CD4-positive, alpha-beta T cell treated with Interleukin-17A for 1 hour (primary cell): ENCODE measurements around the gene ST6GALNAC3.
"Not testable (repeated sequence)": the region's sequence is repeated elsewhere in the genome, so short reads cannot be mapped to it uniquely, and the experiment has no call there.

Experiments used
- DNase-seq: peaks from one replicate; pipeline ENCODE4 v3.0.0-alpha.2; 2020

Gene ST6GALNAC3

DNA sequence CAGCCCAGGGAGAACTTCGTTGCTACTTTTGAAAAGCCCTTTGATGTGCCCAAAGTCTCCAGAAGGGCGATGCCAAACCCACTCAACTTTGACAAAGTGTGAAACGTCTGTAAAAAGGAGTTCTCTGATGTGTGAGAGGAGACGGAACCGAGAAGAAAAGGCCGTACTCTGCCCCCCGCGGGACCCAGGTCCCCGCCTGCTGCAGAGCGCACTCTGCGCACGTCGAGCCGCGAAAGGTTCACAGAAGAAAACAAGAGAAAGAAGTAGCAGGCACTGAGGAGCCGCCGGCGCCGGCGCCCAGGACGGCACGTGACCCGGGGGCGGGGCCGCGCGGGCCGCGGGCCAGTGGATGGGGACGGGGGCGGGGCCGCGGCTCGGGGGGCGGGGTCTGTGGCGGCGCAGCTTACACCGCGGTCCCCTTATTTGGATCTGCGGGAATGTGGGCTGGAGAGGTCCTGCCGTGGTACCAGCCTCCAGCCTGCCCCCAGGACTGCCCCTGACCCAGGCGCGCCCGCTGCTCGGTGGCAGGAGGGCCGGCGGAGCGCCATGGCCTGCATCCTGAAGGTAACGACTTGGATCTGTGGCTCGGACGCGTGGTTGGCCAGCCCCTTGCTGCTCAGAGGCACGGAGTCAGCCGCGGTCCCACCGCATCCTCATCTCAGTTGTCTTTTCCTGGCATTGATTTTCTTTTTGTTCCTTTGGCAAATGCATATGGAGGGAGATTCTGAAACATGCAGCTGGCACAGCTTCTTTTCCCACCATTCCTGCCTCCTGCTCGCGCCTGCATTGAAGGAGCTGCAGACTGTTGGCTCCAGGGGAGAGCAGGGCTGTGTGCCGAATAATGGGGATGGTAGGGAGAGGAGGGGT lies at the start of gene ST6GALNAC3:
Gene ST6GALNAC3, plus strand, starts transcription at position 426 of the 867 bp plus-strand sequence.
- DNase-seq = peak; percentile 77

DNA sequence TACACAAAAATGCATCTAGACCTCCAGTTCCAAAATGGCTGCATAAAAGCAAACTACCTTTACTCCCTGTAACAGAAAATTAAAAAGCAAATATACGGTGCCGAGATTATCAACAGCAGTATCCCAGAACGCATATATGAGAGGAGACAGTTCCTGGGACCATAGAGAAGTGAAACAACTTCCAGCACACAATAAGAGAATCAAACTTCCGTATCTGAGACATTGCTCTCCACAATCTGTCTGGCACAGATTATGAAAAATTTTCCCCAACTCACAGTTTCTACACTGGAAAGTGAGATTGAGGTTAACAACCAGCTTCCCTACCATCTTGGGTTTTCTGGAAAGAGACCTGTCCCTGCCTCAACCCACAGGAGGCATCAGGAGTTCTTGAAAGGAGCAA lies 47.2 kb upstream of the ST6GALNAC3 start:
- DNase-seq = no peak

- no peak for DNase-seq
Measured at GRCh38 chr1:76029331-76029730, 45.2 kb upstream of the ST6GALNAC3 start.

DNA sequence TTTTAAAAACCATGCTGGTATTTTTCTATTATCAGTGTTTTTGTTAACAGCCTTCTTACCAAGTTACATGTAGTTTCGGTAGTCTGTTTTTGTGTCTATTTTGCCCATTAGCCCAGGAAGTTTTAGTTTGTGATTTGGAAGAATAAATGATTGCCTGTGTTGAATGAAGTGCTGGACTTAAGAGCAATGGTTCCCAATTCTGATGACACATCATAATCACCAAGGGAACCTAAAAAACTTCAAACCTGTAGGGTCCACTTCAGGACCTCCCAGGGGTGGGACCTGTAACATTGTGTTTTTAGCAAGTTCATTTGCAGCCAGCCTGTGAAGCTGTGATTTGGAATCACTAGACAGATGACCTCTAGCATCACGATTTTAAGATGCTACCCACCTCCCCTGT lies 43.0 kb upstream of the ST6GALNAC3 start:
- no peak for DNase-seq

- no peak for DNase-seq
Measured at GRCh38 chr1:76033800-76034475, 40.6 kb upstream of the ST6GALNAC3 start.

DNA sequence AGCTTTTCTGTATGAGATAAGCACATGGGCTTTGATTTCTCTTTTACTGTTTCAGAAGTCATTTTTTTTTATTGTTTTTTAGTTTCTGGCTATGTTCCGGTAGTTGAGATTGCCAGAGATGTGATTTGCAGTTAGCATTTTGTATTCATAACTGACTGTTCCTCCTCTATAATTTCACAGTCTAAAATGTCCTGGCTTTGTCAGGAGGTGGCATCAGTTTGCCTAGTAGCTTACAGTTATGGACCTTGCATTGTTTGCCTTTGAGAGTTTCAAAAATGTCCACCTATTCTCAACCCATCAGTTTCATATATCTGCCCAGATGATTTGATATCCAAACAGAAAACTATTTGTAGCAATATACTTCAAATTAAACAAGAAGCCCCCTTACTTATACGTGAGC lies 39.5 kb upstream of the ST6GALNAC3 start:
- DNase-seq = no peak

GRCh38 chr1:76037324-76037723 lies 37.2 kb upstream of the ST6GALNAC3 start:
- DNase-seq = no peak

GRCh38 chr1:76038287-76039004 lies 36.1 kb upstream of the ST6GALNAC3 start:
- DNase-seq = no peak

DNA sequence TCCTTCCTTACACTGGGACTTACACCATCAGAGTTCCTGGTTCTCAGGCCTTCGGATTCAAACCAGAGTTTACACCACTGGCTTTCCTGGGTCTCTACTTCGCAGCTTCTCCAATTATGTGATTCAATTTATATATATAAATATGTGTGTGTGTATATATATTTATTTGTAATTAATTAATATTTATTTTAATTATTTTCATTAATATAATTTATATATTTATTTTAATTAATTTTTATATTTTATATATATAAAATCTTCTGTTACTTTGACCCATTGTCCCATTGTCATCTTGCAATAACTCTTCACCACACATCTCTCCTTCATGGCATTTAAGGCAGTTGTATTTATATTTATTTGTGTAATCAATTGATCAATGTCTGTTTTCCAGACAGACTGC lies 28.4 kb upstream of the ST6GALNAC3 start:
- DNase-seq = no peak

- DNase-seq = no peak
Measured at GRCh38 chr1:76048219-76048618, 26.3 kb upstream of the ST6GALNAC3 start.

- no peak for DNase-seq
Measured at GRCh38 chr1:76048926-76049325, 25.6 kb upstream of the ST6GALNAC3 start.

- no peak for DNase-seq
Measured at GRCh38 chr1:76049498-76049897, 25.0 kb upstream of the ST6GALNAC3 start.

DNA sequence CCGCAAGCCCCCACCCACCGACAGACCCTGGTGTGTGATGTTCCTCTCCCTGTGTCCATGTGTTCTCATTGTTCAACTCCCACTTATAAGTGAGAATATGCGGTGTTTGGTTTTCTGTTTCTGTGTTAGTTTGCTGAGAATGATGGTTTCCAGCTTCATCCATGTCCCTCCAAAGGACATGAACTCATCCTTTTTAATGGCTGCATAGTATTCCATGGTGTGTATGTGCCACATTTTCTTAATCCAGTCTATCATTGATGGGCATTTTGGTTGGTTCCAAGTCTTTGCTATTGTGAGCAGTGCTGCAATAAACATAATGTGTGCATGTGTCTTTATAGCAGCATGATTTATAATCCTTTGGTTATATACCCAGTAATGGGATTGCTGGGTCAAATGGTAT lies 24.5 kb upstream of the ST6GALNAC3 start:
- not testable (repeated sequence) for DNase-seq

GRCh38 chr1:76053021-76053420 lies 21.5 kb upstream of the ST6GALNAC3 start:
- DNase-seq = no peak

DNA sequence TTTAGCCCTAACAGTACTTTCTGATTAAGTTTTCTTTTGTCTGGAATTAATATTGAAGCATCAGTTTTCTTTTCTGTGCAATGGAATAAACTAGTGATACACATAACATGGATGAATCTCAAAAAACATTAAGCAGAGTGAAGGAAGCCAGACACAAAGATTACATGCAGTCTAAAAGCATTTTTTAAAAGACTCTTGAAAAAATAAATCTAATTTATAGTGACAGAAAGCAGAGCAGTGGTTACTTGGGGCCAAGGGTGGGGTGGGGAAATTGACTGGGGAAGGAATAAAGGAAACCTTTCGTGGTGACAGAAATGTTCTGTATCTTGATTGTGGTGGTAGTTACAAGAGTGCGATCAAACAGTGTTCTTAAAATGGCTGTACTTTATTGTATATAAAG lies 20.2 kb upstream of the ST6GALNAC3 start:
- DNase-seq = no peak

GRCh38 chr1:76055987-76056386 lies 18.6 kb upstream of the ST6GALNAC3 start:
- DNase-seq = no peak

DNA sequence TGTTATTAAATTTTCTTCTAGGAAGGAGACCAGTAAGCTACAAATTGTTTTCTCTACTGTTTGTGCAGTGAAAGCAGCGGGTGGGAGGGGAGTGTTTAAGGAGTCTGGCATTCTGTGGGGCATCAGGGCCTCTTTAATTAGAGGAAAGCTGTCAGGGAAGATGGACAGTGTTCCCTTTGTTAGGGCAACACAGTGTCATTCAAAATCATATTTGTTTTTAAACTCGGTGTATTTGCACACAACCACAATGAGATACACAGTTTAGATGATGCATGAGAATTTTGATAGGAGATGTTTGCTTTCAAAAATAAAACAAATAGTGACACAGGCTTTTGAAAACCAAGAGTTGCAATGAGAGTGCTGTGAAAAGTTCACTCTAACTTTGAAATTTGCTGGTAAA lies 15.1 kb upstream of the ST6GALNAC3 start:
- no peak for DNase-seq

- no peak for DNase-seq
Measured at GRCh38 chr1:76065270-76065669, 9.3 kb upstream of the ST6GALNAC3 start.

GRCh38 chr1:76066394-76066793 lies 8.2 kb upstream of the ST6GALNAC3 start:
- DNase-seq = no peak

DNA sequence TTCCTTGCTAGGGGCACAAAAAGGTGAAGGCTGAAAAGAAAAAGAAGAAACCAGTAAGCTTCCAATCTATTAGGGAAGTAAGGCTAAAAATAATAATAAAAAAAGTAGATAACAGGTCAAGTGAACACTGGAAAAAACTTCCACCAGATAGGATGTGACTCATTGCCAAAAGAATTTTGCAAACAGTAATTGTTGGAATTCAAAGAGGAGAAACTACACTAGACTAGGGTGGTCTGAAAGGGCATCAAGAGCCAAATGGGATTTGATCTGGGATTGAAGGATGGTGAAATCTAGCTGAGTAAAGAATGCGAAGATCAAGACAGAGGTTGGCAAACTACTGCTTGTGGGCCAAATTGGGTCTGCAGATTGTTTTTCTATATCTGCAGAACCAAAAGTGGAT lies 6.0 kb upstream of the ST6GALNAC3 start:
- no peak for DNase-seq

DNA sequence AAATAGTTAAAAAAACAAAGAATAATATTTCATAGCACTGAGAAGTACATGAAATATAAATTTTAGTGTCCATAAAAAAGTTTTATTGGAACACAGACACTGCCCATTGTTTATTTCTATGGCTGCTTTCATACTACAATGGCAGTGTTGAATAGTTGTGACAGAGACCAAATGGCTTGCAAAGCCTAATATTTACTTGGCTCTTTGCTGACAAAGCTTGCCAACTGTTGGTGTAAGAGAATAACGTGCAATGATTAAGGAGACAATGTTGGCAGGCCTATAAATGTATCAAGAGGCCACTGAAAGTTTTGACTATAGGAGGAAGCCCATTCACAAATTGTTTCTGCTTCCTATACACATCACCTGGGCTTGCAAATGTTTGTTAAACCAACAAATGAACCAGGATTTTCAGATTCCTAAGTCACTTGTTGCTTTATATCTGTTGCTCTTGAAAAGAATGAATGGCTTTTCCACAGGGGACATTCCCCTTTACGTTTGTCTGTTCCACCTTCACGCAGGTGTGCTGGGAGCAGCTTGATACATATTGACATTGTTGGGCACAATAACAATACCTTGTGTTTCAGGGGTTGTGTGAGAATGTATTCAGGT lies 5.5 kb upstream of the ST6GALNAC3 start:
- no peak for DNase-seq

DNA sequence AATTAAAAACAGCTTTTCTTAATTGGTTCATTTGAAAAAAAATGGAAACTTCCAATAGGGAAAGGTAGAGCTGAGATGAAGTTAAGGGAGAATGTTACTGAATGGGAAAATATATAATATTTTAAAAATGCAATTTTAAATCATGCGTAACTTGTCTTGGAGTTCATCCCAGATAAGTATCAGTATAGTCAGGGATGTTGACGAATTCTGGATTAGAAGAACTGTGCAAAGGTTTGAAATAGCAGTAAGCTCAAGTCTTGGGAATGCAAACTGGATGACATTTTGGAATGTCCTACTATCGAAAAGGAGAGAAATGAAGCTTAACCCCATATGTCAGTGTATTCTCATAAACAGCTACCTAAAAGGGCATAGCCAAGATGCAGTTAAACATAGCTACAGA lies 4.0 kb upstream of the ST6GALNAC3 start:
- no peak for DNase-seq

- no peak for DNase-seq
Measured at GRCh38 chr1:76073481-76073880, 1.1 kb upstream of the ST6GALNAC3 start.

DNA sequence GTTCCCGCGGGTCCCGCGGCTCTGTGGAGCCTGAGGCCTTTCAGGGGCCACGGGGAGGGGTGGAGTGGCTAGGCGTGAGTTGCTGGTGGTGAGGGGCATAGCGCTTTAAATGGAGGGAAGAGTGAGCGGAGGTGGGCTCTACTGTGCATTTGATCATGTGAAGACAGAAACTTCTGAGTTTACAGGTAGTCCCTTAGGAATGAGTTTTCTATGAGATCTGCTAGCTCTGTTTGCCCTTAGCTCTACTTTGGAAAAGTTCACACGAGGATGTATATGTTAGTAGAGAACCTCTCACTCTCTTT lies 593 bp downstream of the ST6GALNAC3 start:
- no peak for DNase-seq
